HG02884 (cell line): ENCODE data around the gene ALG10.
"Not testable (repeated sequence)": the region's sequence is repeated elsewhere in the genome, so short reads cannot be mapped to it uniquely, and the experiment has no call there.

ENCODE experiments used
- ATAC-seq: cut with Tn5 transposase; IDR thresholded peaks from one replicate; pipeline ENCODE4 v1.9.1; 2021; ENCODE audit warnings: mild to moderate bottlenecking, moderate library complexity; ENCODE audit not compliant: unreplicated experiment

The ALG10 gene, protein sequence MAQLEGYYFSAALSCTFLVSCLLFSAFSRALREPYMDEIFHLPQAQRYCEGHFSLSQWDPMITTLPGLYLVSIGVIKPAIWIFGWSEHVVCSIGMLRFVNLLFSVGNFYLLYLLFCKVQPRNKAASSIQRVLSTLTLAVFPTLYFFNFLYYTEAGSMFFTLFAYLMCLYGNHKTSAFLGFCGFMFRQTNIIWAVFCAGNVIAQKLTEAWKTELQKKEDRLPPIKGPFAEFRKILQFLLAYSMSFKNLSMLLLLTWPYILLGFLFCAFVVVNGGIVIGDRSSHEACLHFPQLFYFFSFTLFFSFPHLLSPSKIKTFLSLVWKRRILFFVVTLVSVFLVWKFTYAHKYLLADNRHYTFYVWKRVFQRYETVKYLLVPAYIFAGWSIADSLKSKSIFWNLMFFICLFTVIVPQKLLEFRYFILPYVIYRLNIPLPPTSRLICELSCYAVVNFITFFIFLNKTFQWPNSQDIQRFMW

DNA sequence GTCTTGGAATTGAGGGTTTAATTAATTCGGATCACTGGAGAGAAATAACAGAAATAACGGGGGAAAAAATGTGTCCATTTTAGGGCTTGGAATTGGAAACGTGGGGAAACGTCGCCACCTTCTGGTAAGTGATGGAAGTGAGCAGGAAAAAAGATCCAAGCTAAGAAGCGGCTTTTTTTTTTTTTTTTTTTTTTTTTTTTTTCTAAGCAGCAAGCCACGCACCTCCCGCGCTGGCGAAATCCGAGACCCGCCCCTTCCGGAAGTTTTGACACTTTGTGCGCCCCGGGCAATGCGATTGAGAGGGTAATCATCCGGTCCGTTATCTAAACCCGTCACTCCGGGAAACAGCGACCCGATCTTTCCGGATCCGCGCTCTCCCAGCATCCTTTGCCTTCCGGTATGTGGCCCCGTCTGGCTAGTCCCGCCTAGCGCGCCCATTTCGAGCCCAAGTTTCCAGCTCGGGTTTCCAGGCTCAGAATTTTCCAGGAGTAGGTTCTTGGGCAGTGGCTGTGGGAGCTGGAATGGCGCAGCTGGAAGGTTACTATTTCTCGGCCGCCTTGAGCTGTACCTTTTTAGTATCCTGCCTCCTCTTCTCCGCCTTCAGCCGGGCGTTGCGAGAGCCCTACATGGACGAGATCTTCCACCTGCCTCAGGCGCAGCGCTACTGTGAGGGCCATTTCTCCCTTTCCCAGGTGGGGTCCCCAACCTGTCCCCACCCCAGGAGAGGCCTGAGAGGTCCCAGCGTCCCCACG, at the start of gene ALG10:
Gene ALG10, plus strand, starts transcription at position 418 of the 752 bp plus-strand sequence. Its CDS starts 104 bp downstream, at position 522.
- ATAC-seq: peak; percentile 99

DNA sequence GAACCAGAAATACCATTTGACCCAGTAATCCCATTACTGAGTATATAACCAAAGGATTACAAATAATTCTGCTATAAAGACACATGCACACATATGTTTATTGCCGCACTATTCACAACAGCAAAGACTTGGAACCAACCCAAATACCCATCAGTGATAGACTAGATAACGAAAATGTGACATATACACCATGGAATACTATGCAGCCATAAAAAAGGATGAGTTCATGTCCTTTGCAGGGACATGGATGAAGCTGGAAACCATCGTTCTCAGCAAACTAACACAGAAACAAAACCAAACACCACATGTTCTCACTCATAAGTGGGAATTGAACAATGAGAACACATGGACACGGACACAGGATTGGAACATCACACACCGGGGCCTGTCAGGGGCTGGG, 49.4 kb upstream of the ALG10 start:
- not testable (repeated sequence) for ATAC-seq

DNA sequence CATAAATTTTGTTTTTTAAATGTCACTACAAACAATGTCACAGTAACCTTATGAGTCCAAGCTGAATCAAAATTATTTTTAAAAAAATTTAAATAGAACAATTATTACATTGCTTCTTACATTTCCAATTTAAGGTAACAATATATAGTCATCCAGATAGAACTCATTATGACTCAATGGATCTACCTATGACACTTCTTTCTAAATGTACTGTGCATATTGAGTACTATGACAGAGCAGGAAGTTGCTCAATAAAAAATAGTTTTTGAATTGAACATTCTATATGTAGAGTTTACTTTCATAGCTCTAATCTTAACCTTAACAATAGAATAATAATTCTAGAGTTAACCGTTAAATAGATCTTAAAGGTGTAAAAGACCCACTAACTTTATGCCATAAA, 44.4 kb upstream of the ALG10 start:
- ATAC-seq: no peak

DNA sequence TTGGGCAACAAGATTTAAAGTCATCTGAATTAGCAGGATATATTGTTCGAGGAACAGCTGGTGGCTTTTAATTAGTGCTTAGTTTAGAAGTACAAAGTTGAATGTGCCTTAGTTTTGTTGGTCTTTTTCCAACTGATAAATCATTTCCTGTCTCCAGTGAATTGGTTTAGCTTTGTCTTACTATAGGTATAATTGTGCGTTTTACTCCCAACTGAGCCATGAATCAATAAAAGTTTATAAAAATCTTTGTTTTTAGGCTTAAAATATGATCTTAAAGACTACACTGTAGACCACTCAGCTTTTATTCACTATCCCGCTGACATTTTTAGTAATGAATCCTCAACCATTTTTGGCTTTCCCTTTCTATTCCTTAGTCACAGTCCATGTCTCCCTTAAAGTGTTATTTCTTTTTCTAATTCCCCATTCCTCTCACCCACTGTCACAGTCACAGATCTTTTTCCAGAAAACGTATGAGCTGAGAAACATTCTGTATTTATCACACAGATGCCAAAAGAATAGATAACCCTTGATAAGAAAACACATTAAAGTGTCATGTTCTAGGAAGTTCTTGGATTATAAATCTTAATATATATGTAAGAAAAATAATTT, 34.0 kb upstream of the ALG10 start:
- no peak for ATAC-seq

- no peak for ATAC-seq
Observed at GRCh38 chr12:33988913-33989312, 33.4 kb upstream of the ALG10 start.

GRCh38 chr12:33994857-33995808, 27.2 kb upstream of the ALG10 start:
- ATAC-seq: no peak

DNA sequence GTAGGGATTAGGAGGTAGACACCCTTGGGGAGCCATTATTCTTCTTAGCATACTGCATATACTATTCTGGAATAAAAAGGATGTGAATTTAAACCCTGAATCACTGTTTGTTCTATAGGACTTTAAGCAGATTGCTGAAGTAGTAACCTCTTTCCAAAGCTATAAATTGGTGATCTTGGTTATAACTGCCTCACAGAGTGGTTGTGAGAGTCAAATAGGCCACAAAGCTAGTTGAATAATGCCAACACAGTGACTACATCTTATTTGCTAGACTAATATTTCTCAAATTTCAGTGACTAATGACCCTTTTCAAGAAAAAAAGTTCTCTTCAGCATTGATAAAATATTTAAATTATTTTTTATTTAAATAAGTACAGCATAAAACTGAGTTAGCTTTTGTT, 13.5 kb upstream of the ALG10 start:
- not testable (repeated sequence) for ATAC-seq

DNA sequence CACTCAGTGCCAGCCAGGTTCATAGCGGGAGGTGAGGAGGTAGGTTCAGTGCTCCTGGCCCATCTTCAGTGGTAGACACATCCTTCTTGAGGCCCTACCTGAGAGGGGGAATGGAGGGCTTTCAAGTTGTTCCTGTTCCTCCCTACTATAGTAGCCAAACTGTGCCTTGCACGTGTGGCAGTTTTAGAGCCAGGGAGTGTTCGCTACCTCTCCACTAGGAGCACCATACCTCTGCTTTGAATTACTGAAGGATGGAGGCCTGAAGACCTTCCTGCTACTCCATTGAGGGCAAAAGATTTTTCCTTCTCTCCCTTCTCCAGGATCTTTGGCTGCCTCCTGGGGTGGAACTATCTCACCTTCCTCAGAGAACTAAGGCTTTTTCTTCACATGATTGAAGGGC, 5.9 kb upstream of the ALG10 start:
- no peak for ATAC-seq

- no peak for ATAC-seq
Observed at GRCh38 chr12:34021071-34021470, 1.2 kb upstream of the ALG10 start.

DNA sequence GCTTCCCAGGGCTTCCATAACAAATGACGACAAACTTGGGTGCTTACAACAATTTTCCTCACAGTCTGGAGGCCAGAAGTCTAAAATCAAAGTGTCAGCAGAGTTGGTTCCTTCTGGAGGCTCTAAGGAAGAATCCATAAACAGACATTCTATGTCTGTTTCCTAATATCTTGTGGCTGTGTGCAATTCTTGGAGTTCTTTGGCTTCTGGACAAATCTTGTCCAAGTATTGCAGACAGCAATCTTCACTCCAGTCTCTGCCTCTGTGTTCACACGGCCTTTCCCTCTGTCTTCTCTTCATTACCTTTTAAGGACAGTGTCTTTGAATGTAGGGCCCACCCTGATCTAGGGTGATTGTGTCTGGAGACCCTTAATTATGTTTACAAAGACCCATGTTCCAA, 5.4 kb downstream of the ALG10 start:
- not testable (repeated sequence) for ATAC-seq

GRCh38 chr12:34030591-34030990, 8.3 kb downstream of the ALG10 start:
- no peak for ATAC-seq

- no peak for ATAC-seq
Observed at GRCh38 chr12:34033628-34034296, 11.5 kb downstream of the ALG10 start.

GRCh38 chr12:34038357-34038756, 16.1 kb downstream of the ALG10 start:
- ATAC-seq: not testable (repeated sequence)

GRCh38 chr12:34046570-34046969, 24.3 kb downstream of the ALG10 start:
- ATAC-seq: no peak

DNA sequence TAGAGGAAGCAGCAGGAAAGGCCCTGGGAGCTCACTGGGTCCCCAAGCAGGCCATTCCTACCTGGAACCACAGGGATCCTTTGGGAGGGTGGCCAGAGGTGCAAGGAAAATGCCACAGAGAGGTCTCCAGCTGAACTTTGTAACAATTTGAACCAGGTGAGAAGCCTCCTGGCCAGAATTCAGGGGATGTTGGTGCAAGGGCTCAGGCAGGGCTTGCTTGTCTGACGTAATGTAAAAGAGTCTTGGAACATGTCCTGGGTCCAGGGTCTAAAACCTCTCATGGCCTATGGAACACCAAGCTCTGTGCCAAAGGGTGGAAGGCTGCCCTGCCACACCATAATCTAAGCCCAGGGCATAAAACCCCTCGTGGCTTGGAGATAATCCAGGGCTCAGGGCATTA, 25.6 kb downstream of the ALG10 start:
- ATAC-seq: not testable (repeated sequence)

DNA sequence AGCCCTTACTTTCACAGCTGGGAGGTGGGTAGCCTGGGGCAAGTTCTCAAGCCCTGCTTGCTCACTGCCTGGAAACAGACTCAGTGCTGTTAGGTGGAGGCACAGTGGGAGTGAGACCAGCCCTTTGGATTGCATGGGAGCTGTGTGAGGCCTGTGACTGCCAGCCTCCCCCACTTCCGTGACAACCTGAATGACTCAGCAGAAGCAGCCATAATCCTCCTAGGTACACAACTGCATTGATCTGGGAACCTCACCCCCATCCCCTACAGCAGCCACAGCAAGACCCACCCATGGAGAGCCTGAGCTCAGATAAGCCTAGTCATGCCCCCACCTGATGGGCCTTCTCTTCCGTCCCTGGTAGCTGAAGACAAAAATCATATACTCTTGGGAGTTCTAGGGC, 26.4 kb downstream of the ALG10 start:
- no peak for ATAC-seq

DNA sequence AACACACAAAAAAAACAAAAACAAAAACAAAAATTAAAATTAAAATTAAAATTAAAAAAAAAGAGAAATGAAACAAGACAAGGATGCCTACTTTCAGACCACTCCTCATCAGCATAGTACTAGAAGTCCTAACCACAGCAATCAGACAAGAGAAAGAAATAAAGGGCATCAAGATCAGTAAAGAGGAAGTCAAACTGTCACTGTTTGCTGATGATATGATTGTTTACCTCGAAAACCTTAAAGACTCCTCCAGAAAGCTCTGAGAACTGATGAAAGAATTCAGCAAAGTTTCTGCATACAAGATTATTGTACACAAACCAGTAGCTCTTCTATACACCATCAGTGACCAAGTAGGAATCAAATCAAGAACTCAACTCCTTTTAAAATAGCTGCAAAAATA, 29.2 kb downstream of the ALG10 start:
- ATAC-seq: no peak

DNA sequence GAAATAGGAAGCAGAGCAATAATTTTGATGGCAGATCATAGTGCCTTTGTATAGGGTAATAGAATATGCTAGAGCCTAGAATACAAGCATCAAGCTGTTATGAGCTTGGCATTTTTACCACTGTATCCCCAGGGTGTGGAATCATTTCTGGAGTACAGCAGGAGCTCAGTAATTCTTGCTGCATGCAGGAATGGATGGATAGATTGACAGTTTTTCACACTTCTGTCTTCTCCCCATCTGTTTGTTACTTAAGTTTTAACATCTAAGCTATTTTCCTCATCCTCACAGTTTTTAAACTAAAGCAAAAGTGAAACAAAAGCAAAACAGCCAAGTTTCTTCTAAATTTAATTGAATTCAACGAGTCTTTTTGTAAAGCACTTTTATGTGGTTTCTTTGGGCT, 32.6 kb downstream of the ALG10 start:
- no peak for ATAC-seq
